Activated gamma-delta T cell treated with anti-CD3 and anti-CD28 coated beads, Interleukin-2, amount 50 U/mL, for 16 hours (primary cell): ENCODE results near the gene ANKRD42.

Experiments
- DNase-seq: peaks from one replicate; pipeline ENCODE4 v3.0.0-alpha.2; 2020; ENCODE audit warnings: low read depth

The ANKRD42 gene

DNA sequence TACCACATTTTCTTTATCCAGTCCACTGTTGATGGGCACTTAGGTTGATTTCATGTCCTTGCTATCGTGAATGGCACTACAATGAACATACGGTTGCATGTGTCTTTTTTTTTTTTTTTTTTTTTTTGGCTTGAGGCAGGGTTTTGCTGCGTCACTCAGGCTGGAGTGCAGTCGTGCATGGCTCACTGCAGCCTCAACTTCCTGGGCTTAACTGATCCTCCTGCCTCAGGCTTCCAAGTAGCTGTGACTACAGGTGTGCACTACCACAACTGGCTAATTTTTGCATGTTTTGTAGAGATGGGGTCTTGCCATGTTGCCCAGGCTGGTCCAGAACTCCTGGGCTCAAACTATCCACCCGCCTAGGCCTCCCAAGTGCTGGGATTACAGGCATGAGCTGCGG lies 94.1 kb downstream of the ANKRD42 start:
- no peak for DNase-seq

GRCh38 chr11:83292709-83293456 lies 99.4 kb downstream of the ANKRD42 start:
- DNase-seq: peak; percentile 12

GRCh38 chr11:83293457-83293774 lies 99.9 kb downstream of the ANKRD42 start:
- no peak for DNase-seq

GRCh38 chr11:83294208-83294607 lies 100.7 kb downstream of the ANKRD42 start:
- no peak for DNase-seq
